Effector CD4-positive, alpha-beta T cell (primary cell): Measurements from ENCODE around the gene SPATA31E1. TPM values are rescaled to one million over a fixed set of nuclear protein-coding genes. Genes with fewer than 3 reads are reported as not detected.
"Not testable (repeated sequence)": the region's sequence is repeated elsewhere in the genome, so short reads cannot be mapped to it uniquely, and the experiment has no call there.

Experiments used
- DNase-seq: peaks from one replicate; pipeline ENCODE4 v3.0.0-alpha.2; 2020
- total RNA-seq: gene quantifications from one replicate; lab custom pipeline; 2026; lab: John Stamatoyannopoulos, UW

The SPATA31E1 gene
- total RNA-seq = not detected

DNA sequence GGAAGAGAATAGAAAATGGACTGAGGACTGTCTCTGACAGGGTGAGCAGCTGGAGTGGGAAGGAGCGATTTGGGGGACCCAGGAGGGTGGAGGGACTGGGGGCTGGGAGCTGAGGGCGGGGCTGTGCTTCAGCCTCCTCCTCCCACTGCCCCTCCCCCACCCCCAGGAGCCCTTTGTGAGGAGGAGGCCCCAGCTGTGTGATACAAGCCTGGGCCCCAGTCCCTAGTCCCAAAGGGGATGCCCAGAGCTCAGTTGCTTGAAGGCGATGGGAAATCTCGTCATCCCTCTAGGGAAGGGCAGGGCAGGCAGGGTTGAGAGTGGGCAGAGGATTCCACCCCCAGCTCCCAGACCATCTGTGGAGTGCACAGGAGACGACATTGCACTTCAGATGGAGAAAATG lies at the start of gene SPATA31E1:
Gene SPATA31E1, plus strand, starts transcription at position 251 of the 400 bp plus-strand sequence. Its CDS starts 15 bp downstream, at position 266.
- no peak for DNase-seq

DNA sequence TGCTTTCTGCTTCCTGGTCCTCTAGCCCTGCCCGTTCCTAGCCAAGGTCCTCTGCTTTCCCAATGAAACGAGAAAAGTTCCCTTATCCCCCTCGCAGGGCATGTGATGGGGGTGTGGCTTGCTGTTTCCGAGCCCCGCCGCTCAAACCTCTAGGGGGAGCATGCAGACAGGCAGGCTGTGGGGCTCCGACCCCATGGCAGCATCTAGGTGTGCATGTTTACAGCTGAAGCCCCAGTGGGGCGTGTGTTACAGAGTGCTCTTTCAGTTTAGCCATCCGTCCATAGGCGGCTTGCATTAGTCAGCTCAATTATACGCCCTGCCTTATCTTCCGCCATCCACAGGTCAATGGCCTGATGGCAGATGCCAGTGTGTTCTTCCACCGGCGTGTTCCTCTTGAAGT lies 48.3 kb upstream of the SPATA31E1 start:
- no peak for DNase-seq

DNA sequence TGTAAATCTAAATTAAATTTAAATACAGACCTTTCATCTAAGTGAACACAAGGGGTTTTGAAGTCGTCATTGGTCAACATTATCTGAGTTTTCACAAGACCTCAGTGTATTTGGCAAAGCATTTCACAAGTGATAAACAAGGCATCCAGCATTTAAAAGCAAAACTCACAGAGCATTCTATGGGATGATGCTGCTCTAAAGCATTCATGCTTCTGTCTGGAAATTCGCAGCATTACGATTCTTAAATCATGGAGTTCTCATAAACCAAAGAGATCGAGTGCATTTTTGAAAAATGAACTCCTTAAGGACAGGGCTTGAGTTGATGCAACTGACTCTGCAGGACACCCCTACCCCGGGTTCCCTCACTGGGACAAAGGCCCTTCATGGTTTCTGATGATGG lies 46.1 kb upstream of the SPATA31E1 start:
- DNase-seq = no peak

DNA sequence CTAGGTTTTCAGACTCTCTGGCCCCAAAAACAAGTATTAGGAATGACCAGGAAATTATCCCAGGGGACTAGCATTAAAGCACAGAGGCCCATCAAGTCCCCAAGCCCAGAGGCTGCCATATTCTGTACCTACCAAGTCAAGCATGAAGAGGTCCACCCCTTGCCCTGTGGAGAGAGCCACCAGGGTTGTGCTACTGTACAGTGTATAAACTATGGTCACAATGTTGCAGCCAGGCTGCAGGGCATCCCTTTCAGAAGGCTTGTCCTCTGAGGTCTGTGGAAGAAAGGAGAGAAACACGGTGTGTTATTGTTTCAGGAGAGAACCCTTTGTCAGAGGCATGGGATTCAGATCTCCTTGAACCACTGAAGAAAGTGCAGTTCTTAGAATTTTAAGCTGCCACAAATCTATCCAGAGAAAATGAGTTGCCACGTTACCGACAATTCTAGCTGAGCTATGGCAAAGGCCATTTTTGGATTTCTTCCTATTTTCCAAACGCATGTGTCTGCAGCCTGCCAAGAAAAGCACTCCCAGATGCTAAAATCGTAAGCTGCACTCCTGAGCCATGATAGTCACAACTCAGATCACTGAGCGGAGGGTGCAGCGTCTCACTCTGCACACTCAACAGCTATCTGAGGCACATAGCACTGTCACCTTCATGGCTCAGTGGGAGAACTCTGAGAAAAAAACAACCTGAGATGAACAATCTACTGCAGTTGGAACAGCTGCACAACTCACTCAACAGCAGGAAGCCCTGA lies 45.5 kb upstream of the SPATA31E1 start:
- no peak for DNase-seq

DNA sequence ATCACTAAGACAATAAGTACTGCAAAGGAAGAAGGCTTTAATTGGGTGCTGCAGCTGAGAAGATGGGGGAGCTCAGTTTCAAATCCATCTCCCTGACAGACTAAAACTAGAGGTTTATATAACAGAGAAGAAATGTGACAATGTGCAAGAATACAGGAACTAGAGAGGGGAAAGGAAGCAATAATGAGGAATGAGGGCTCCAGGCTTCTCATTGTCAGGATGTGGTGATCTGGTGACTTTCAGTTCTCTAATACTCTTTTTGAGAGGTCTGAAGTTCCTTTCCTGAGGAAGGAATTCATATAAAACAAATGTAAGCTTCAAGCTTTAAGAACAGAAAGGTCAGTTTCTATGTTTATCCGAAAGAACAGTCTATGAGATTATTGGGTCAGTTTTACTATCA lies 42.5 kb upstream of the SPATA31E1 start:
- no peak for DNase-seq

DNA sequence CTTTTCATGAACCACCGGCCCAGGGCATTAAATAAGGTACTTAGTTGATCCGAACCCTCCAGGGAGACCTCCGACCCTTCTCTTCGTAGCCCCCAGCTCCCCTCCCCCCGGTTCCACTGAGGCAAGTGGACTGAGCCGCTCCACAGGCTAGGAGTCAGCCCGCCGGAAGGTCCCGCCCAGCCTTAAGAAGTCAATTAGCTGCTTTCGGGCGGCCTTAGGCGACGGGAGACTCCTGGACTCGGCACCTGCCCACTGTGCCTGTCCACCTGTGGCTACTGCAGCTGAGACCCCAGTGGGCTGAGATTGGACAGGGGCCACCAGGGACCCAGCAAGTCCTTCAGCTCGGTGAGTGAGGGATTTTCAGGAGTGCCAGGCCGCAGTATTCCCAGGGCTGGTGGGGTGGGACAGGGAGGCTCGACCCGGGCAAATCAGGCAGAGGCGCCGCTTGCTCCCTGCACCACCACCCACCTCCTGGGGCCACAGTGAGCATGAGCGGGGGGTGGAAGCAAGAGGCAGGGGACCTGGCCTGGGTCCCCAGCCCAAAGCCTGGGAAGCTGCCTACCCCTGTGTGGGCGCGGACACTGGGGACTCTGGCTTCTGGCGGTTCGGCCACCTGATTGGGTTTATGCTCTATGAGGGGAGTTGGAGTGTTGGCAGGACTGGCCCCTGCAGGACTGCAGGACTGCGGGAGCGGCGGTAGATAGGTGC lies 39.6 kb upstream of the SPATA31E1 start:
- DNase-seq = no peak

DNA sequence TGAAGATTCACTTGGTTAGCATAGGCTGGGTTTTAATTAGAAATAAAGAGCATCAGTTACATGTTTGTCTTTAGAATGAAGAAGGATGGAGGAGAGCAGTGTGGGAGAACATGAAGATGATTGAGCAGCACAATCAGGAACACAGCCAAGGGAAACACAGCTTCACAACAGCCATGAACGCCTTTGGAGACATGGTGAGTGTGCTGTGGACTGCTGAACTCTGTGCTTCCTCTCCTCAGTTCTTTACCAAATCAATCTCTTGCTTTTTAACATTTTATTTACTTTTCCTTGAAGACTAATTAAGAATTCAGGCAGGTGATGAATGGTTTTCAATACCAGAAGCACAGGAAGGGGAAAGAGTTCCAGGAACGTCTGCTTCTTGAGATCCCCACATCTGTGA lies 38.2 kb upstream of the SPATA31E1 start:
- no peak for DNase-seq

DNA sequence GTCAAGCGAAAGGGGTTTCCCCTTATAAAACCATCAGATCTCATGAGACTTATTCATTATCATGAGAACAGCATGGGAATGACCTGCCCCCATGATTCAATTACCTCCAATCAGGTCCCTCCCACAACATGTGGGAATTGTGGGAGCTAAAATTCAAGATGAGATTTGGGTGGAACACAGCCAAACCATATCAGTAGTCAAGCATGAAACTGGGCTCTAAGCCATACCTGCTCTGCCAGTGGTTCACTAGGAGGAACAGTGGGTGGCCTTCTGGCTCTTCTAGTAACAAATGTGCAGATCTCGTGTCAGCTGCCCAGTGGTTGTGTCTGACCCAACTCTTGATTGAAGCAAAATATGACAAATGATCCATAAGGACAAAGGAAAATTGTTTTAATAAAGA lies 34.9 kb upstream of the SPATA31E1 start:
- not testable (repeated sequence) for DNase-seq

DNA sequence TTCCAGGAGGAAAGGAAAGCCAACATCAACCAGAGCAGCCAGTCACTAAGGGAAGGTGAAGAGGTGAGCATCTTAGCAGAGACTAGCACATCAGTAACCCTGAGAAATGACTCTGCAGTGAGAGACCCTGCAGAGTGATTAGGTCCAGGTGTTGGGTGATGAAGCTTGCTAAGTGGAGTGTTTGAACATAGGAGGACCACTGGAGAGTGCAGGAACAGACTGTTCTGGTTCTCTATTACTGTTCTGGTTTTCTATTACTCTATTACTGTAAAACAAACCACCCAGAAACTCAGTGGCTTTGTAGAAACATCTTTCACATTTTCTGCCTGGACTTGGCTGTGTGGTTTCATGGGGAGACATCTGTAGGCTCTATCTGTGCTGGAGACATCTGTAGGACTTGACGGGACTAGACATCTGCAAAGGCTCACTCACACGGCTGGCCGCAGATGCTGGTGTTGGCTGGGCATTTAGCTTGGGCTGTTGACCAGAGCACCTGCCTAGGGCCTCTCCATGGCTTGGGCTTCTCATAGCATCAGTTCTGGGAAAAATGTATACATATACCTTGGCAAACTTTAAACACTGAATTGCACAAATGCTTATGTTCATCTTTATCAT lies 33.4 kb upstream of the SPATA31E1 start:
- no peak for DNase-seq

DNA sequence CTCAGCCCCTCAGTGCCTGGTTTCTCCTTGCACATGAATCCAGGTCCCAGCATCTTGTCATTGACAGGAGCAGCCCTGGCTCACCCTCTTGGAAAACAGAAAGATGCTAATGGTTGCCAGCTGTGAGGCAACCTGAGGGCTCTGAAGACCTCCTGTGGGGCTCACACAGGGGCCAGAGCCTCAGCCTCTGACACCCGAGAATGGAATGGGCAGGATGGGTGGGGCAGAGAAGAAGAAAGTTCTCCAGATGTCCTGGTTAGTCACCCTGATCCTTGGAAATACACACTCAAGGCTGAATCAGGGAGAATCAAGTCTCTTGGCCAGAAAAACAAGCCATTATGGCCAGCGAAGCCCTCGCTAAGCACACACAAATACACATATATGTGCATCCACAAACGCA lies 32.3 kb upstream of the SPATA31E1 start:
- no peak for DNase-seq

DNA sequence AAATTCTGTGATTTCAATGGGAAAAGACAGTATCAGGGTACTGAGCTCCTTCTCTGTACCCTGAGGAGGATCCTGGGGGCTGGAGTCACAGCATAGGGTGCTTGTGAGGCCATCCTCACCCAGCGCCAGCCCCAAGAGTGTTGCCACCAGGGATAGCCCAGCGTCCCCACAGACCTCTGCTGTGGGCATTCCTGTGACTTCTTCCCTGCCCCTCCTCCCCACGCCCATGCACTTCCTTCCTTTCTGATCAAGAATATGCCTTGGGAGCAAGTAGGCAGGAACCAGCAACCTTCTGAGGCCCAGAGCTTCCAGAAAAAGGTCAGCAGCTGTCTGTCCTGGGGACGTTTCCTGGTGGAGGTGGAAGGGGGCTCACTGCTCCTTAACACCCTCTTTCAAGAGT lies 31.5 kb upstream of the SPATA31E1 start:
- not testable (repeated sequence) for DNase-seq

DNA sequence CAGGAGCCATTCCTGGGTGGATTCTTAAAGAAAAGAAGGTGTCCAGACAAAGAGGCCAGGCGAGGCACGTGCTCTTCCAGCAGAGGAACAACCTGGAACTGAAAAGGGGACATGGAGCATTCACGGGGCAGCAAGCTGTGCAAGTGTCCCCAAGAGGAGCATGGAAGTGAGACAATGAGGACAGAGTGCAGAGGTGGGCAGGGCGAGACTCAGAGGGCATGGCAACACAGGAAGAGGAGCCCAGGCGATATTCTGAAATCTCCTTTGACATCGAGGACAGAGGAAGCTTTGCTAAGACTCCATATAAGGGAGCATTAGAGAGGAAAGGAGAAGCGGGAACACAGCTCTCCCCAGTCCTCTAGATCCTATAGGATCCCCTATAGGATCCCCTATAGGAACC lies 29.4 kb upstream of the SPATA31E1 start:
- no peak for DNase-seq

DNA sequence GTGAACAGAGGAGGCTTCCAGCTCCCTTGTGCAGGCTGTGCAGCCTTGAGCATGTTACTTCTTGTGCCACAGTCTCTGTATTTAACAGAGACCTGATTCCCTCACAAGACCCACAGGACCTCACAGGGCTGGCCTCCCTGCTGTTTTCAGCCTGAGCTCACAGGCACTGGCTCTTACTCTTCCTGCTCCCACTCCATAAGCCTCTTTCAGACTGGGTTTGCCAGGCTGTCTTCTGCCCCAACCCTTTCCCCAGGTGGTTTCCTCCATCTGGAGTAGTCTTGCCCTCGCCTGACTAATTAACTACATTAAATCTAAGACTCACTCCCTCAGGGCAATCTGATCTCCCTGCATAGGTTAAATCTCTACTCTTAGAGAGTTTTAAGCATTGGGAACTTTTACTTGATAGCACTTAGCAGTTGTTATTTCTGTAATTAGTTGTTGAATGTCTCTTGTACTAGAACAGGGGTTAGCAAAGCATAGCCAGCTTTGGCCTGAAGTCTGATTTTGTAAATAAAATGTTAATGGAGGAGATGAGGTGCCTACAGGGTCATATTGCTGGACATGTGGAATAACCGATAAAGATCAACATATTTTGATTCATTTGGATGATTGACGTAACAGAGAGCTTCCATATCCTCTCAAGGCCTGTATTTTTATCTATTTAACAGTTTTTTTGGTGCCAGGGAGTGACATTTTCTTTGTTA lies 28.6 kb upstream of the SPATA31E1 start:
- DNase-seq = no peak

DNA sequence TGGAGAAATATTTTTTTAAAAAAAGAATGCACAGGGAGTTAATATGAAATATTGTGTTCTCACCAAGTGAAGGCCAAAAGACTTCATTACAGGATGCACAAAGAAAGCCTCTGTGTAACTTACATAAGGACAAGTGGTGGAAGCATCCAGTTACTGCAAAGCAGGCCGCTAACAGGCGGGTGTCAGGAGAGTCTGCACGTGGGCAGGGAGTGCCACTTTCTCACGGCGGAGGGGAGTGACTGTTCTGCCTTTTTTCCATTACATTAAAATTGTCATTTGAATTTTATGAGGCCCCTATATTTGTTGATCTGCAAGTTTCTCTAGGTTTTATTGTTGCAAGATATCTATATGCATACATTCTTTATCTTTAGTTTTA lies 28.1 kb upstream of the SPATA31E1 start:
- no peak for DNase-seq

DNA sequence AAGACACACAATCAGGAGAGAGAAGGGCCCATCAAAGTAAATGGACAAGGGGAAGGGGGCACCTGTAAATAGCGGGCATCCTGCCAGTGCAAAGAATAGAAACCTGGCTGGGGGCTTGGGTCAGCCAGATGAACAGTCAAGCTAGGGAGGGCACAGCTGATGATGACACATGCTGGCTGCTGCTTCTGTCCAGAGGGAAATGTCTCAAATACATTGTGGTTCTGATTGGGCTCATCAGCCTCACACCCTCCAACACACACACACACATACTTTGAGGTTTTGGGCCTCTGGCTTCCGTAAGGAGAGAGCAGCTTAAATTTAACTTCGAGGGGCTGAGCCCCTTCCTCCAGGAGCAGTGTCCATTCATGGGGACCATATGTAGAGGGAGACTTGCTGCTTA lies 27.6 kb upstream of the SPATA31E1 start:
- no peak for DNase-seq

DNA sequence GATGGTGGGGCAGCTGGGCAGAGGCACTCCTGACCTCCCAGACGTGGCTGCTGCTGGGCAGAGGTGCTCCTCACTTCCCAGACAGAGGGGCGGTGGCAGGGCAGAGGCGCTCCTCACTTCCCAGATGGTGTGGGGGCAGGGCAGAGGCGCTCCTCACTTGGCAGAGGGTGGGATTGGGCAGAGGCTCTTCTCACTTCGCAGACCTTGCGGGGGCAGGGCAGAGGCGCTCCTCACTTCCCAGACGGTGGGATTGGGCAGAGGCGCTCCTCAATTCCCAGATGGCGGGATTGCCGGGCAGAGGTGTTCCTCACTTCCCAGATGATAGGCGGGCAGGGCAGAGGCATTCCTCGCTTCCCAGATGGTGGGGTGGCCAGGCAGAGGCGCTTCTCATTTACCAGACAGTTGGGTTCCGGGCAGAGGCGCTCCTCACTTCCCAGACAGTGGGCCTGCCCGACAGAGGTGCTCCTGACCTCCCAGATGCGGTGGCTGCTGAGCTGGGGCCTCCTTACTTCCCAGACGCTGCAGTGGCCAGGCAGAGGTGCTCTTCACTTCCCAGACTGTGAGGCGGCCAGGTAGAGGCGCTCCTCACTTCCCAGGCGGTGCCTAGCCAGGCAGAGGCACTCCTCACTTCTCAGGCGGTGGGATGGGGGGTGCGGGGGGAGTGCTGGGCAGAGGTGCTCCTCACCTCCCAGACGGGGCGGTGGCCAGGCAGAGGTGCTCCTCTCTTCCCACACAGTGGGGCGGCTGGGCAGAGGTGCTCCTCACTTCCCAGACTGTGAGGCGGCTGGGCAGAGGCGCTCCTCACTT lies 25.3 kb upstream of the SPATA31E1 start:
- DNase-seq = no peak

DNA sequence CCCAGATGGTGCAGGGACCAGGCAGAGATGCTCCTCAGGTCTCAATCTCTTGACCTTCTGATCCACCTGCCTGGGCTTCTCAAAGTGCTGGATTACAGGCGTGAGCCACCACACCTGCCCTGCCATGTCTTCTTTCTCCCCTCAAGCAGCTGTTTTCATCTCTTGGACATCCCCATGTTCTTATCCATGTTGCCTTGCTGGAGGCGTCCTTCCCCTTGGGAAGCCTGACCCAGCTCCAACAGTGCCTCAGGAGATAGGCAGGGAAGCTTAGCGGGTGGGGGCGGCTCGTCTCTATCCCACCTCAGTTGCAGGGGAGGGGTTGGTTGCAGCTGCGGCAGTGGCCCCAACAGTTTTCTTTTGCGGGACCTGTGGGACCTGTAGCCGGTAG lies 24.7 kb upstream of the SPATA31E1 start:
- DNase-seq = no peak

DNA sequence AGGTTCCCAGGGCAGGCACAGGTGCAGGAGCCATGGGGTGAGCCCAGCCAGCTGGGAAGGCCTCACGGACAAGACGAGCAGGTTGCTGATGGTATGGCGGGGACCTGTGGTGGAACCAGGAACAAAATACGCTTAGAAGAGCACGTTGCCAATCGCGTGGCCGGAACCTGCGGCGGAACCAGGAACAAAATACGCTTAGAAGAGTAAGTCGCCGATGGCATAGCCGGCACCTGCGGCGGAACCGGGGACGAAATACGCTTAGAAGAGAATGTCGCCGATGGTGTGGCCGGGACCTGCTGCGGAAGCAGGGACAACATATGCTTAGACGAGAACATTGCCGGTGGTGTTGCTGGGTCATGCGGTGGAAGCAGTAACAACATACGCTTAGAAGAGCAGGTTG lies 23.5 kb upstream of the SPATA31E1 start:
- no peak for DNase-seq

DNA sequence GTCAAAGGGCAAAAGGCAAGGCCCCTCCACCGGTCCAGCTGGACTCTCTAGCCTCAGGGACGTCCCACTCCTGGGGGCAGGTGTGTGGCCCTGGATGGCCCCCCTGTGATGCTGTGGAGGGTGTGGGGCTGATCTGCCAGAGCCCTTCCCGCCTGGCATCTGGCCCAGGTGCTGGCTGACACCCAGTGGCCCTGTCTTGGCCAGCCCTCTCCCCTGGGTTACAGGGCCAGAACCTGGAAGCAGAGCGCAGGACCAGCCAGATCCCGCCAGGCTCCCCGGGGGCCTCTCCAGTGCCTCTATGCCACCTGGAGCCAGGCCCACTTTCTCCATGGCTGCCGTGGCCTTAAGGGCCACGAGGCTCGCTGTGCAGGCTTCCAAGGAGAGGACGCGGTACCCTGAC lies 22.9 kb upstream of the SPATA31E1 start:
- DNase-seq = no peak

DNA sequence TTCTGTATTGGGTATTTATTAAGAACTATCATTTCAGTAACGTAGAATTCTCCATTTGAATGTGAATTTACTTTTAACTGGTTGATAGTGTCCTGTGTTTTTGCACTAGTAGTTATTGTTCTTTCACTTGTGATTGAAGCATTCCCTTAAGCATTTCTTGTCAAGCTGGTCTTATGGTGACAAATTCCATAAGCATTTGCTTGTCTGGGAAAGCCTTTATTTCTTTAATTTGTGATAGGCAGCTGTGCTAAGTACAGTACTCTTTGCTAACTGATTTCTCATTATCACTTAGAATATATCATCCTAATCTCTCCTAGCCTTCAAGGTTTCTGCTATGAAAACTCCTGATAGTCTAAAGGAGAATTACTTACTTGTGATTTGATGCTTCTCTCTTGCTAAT lies 21.3 kb upstream of the SPATA31E1 start:
- no peak for DNase-seq

DNA sequence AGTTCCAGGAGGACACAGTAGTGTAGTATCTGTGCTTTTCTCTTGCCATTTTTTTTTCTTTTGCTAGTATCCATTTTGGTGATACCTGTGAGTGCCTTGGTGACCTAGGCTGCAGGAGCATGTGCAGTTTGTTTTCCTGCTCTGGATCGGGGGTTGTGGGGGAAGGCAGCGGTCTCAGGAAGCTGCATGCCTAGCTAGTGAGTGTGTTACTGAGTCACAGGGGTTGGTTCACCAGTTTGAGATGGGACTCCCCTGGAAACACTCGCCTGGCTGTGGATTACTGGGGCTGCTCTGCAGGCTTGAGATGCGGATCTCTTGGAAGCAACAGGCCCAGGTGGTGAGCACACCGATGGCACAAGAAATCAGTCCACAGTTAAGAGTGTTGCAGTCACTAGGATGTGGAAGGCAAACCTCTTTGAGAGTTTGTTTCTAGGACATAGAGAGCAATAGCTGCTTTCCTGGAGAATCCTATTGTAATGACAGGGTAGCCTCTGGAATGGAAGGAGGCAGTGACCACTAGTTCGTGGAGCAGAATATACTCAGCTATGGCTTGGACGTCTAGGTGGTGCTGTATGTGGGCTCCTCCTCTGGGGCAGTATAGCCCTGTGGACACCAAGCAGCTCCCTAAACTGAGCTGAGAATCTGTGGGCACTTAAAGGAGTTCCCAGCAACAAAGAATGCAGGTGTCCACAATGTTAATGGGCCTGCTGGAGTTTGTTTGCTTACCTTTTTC lies 20.0 kb upstream of the SPATA31E1 start:
- DNase-seq = no peak
